HG03175 (cell line): ENCODE data around the gene PPP2R5E.
"Not testable (repeated sequence)": the region's sequence is repeated elsewhere in the genome, so short reads cannot be mapped to it uniquely, and the experiment has no call there.

Experiments
- ATAC-seq: cut with Tn5 transposase; IDR thresholded peaks from one replicate; pipeline ENCODE4 v1.9.1; 2021; ENCODE audit warnings: mild to moderate bottlenecking, moderate library complexity; ENCODE audit not compliant: unreplicated experiment

PPP2R5E gene

DNA sequence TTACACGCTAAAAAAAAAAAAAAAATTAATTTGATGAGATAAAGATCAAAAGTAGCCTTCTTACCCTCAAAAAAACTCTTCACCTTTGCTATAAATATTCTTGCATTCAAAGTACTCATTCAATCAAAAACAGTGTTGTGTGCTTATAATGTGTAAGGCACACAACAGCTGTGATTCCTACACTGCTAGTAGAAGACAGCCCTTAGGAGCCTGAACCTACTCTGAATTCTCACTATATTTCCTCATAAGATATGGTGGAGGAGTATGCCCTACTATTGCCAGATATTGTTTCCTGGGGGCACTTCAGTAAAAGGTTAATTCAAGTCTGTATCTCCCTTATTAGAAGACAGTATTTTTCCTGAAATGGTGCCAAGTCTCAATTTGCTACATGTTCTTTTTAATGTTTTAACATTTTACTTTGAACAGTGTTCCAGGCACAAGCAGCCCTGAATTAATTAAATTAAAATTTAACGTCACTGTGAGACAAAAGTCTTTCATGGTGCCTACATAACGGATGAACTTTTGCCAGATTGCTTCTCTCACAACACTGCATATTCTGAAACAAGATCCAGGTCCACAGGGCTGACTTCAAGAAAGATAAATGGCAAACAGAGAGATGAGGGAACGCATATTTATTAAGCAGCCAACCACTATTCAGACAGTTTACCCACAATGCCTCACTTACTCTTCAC is 19.3 kb downstream of the PPP2R5E start:
- no peak for ATAC-seq

DNA sequence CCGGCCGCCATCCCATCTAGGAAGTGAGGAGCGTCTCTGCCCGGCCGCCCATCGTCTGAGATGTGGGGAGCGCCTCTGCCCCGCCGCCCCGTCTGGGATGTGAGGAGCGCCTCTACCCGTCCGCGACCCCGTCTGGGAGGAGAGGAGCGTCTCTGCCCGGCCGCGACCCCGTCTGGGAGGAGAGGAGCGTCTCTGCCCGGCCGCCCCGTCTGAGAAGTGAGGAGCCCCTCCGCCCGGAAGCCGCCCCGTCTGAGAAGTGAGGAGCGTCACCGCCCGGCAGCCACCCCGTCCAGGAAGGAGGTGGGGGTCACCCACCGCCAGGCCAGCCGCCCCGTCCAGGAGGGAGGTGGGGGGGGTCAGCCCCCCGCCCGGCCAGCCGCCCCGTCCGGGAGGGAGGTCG is 20.7 kb downstream of the PPP2R5E start:
- not testable (repeated sequence) for ATAC-seq

DNA sequence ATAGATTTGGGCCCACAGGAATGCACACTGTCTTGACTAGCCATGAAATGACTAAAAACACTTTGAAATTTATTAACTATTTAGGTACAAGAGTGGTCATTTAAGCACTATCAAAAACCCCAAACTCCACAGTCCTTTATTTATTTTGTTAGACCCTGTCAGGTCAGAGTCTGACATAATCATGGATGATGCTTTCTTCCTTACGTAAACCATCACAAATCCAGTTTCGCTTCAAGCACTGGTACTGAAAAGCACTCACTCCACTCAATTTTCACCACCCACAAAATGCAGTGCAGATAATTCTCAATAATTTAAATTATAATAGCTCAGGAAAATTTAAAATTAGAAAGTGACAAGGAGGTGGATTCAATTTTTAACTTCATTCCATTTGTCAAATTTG is 25.8 kb downstream of the PPP2R5E start:
- ATAC-seq = no peak

DNA sequence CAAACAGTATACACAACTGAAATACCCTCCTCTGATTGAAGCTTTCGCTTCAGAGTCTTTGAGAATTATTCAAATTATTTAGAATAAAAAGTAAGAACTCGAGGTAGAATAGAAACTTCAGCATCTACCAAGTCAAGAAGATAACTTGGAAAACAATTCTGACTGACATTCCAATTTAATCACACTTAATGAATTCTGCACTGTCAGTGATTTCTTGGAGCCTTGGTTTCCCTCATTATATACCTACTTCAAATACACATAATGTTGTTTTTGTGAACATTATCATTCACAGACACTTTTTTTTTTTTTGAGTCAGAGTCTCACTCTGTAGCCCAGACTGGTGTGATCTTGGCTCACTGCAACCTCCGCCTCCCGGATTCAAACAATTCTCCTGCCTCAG is 27.9 kb downstream of the PPP2R5E start:
- ATAC-seq = no peak

DNA sequence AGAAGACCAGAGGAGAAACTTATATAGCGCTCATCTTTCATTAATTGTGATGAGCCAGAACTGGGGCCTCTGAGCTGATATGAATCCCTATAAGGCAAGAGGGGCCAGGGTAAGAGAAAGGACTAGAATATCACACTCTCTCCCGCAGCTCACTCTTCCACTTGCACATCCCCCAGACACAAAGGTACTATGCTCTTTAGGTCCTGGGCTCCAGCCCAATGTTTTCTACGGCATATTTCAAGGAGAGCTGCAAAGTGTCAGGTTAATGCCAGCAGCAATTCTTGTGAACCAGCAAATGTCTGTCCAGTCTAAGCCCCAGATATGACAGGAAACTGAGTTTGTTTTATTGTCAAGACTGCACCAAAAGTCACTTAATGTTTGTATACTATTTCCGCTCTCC is 29.4 kb downstream of the PPP2R5E start:
- no peak for ATAC-seq

DNA sequence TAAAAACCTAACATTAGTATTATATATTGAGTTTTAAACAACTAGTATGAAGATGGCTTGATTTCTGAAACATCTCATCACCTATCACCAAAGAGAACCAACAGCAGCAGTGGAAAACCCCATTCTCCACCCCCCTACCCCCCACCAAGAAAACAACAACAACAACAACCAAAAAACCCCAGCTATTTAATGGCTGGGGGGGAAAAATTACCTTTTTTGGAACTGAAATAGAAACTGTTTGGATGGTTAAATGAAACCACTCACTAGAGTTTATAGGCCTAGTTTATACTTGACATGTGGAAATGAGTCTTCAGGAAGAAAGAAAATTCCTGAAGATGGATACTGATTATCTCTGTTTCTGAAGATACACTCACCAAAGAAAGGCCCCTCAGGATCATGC is 30.3 kb downstream of the PPP2R5E start:
- ATAC-seq = no peak

DNA sequence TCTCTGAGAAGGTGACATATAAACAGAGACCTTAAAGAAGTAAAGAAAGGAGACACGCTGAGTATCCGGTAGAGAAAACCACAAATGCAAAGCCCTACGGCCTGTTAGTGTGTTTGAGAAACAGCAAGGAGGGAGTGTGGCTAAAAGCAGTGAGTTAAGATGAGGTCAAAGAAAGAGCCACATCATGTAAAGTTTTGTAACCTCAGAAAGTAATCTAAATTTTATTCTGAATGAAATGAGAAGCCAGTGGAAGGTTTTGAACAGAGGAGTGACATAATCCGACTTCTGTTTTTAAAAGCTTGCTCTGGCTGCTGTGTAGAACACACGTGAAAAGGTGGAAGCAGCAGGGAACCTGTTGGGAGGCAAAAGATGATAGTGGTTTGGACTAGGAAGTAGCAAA is 32.6 kb downstream of the PPP2R5E start:
- ATAC-seq = peak; percentile 94

DNA sequence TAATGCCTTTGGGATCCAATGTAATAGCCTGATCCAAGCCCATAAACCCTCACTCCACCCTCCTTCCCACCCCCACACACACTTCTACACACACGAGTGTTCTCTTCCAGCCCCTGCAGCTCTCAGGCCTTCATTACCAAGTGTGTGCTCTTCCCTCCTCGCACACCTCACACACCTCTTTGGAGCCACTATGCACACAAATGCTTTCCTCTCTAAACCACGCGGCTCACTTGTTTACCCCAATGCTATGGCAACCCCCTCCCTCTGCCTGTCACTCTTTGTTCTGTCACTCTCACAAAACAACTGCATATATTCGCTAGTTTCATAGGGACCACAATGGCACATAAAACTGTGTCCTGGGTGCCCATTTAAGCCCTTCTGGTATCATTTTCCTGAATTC is 35.1 kb downstream of the PPP2R5E start:
- ATAC-seq = no peak

DNA sequence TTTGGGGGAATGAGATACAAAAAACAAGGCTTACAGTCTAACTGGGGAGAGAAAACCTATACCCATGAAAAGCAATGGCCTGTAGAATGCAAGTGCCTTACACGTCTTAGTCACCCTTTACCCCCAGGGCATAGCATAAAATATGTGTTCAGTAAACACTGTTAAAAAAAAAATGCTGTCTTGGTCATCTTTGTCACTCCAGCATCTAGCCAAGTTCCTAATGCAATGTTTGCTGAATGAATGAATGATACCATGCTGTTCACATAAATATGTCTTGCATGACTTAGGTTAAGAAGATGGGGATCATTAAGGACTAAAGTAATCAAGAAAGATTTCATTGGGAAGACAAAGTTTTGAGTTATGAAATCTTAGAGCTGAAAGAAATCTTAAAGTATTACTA is 38.5 kb downstream of the PPP2R5E start:
- ATAC-seq = no peak

DNA sequence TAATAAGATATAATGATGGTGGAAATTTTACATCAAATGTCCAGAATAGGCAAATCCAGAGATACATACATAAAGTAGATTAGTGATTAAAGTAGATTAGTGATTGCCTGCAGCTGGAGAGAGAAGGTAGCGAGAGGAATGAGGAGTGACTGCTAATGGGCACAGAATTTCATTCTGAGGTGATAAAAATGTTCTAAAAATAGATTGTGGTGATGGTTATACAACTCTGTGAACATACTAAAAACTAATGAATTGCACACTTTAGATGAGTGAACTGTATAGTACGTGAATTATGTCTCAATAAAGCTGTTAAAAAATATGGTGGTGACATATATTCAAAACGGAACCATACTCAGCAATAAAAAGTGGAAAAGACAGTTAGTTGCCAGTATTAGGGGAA is 41.7 kb downstream of the PPP2R5E start:
- ATAC-seq = no peak

DNA sequence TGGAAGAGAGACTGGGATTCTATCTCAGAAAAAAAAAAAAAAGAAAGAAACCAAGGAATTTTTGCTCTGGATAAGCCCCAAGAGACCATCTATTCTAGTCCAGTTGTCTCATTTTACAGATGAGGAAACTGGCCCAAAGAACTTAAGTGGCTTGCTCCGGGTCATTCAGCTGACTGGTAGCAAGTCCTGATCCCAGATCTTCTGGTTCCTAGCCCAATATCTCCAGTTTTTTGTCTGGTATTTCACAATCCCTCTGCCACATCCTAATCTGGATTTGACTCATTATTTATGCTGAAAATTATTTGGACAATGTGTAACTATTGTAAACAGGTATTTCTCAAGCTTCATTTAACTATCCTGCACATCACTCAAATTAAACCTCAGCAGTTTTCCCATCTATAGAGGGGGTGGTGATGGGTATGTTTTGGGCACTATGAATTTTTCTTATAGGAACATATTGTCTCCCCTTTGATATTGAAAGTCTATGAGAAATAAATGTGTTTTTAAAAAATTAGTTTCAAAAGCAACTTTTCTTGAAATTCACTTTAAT is 43.4 kb downstream of the PPP2R5E start:
- ATAC-seq = no peak

DNA sequence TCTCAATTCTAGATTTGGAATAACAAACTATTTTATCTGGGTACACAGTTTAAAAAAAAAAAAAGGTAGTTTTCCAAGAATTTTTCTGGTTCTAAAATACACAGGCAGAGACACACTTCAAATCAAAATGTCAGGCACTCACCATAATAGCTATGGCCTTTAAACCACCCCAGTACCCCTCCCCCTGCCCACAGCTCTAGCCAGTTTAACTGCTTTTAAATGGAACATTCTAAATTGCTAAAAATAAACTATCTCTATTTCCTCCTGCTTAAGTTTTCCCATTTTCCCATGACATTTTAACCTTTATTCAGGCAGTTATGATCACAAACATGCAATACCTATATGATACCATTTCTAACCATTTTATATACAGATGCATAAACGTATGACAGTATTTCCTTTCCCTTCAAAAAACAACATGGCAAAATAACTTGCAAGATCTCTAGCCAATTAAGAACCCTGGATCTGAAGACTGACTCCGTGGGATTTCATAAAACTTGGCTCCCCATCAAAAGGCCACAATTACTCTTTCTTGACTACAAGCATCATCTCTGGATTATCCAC is 46.3 kb downstream of the PPP2R5E start:
- ATAC-seq = no peak

DNA sequence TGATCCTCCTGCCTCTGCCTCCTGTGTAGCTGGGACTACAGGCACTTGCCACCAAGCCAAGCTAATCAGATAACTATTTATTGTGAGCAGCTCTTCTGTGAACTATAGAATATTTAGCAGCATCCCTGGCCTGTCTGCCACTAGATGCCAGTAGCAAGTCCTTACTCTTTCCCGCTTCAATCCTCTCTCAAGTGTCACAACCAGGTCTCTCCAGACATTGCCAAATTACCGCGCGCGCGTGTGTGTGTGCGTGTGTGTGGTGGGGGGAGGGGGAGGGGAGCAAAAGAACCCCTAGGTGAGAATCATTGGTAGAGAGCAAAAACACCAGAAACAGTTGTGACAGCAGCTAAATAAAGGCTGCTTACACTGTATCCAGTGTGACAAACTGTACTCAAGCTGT is 49.9 kb downstream of the PPP2R5E start:
- ATAC-seq = no peak

DNA sequence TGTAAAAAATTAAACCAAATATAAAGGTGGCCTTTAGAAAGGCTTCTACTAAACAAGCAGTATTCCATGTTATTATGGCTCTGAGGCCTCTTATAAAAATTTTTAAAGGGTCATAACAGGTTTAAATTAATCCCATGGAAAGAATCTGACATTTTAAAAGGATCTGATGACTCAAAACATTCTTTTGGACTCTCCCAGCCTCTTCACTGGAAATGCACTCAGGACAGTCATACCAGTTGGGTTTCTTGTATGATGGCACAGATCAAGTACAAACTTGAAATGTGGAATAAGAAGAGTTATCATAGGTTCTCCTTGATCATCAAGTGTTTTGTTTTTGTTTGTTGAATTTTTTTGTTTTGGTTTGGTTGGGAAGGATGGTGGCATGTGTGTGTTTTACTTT is 50.8 kb downstream of the PPP2R5E start:
- no peak for ATAC-seq

DNA sequence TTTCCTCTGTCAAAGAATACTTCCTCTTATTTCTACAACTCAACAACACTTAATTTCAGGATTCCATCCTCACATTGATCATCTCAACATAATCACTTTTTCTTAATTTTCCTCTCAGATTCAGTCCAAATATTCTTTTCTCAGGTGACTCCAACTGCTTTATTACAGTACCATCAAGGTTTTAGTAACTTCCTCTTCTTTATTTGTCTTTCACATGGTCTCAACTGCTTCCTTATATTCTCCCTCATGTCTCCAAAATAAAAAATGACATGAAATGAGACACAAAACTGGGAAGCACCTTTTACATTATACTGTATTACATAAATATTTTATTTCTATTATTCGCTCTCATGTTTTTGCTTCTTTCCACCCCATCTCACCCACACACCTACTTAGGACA is 55.5 kb downstream of the PPP2R5E start:
- no peak for ATAC-seq

DNA sequence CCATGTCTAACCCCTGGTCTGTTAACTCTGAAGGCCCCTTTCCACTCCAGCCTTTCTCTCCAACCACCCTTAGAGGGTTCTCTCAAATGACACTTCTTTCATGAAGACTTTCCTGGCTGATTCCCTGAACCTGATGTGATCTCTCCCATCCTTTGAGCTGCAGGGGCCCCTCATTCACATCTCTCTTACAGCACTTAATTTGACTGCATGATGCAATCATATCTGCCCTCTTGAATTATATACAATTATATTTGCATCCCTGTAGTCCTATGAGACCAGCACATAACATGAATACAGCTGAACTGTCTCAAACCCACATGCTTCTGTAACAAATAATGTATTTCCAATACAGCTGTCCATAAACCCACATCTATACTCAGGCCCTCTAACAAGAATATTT is 56.4 kb downstream of the PPP2R5E start:
- no peak for ATAC-seq

DNA sequence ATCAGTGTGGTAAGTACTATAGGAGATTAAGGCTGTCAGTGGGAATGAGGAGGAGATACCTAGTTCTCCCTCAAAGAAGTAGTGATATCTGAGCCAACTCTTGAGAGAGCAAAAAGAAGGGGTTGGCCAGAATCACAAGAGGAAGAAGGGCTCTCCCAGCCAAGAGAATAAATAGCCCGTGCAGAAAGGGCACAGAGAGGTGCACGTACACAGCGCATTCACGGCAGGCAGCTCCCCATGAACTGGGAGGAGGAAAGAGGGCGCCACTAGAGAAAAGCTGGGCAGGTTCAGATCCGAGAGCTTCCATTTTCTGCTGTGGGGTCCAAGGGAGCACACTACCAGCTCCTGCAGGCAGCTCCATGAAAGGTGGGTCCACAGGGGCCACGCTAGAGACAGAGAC is 59.9 kb downstream of the PPP2R5E start:
- ATAC-seq = no peak

DNA sequence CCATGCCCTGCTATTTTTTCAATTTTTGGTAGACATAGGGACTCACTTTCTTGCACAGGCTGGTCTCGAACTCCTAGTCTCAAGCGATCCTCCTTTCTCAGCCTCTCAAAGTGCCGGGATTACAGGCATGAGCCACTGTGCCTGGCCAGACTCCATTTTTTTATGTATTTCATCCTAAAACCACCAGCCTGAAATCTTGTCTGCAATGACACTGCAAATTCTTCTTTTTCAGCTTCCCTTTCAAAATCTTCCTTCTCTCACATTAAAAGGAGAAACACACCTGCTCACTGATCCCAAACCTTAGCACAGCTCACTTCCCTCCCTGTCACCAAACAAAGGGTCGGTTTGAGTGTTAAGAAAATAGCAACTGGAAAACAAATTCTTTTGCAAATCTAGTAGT is 62.6 kb downstream of the PPP2R5E start:
- no peak for ATAC-seq

DNA sequence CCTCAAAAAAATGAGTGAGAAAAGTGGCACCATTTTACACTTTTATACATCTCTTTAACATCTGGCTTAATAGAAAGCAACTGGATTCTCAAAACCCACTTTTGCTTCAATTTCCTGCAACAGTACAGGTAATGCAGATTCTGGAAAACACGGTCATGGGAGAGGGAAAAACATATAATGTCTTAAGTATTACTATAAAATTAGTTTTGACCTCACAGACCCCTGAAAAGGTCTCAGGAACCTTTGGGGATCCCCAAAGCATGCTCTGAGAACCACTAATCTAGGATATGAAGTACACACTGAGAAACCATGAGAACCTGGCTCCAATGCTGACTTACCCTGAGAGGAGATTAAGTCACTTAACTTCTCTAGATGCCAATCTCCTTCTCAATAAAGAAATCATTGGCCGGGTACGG is 64.7 kb downstream of the PPP2R5E start:
- peak; percentile 41 for ATAC-seq

DNA sequence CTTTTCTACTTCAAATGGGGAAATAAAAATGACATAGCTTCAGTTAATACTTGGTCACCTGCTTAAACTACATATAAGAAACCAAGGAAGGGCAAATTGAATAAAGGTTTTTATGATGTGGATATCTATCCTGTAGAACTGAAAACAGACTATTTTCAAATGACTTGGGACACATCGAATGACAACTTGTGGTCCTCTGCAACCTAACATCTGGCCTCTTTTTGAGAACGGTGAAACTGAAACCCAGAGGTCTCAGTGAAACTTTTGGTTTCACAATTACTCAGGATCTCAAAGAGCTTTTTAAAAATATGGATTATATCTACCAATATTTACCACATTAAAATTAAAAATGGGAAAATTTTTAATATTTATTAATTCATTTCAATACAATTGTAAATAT is 65.2 kb downstream of the PPP2R5E start:
- peak; percentile 88 for ATAC-seq

DNA sequence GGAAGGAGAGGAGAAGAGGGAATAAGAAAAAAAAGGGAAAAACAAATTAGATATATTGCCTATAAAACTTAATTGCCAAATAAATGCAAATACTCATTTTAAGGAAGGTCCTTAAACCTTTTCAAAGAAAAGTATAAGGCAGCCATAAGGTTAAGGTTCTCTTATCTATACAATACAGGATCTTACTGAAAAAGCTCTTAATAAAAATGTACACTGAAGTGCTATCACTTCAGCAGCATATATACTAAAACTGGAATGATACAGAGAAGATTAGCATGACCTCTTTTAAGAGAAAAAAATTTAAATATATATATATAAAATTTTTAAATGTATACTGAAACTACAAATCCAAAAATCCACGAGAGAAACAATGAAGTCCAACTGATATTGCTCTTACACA is 65.6 kb downstream of the PPP2R5E start:
- ATAC-seq = no peak

DNA sequence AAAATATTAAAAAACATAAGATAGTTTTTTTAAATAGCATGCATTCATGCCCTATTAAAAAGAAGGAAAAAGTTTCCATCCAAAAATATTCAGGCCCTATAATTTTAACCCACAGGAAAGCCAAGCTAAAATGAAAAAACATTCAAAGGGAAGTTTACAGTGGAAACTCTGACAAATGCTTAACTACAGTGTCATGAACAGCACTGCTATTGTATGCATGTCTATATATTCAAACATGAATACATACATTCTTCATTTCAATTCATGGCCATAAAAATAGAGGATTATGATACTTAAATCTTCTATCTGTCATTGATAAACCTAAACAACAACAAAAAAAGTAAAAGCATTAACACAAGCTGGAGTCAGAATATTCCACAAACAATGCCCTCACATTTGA is 67.4 kb downstream of the PPP2R5E start:
- ATAC-seq = no peak

DNA sequence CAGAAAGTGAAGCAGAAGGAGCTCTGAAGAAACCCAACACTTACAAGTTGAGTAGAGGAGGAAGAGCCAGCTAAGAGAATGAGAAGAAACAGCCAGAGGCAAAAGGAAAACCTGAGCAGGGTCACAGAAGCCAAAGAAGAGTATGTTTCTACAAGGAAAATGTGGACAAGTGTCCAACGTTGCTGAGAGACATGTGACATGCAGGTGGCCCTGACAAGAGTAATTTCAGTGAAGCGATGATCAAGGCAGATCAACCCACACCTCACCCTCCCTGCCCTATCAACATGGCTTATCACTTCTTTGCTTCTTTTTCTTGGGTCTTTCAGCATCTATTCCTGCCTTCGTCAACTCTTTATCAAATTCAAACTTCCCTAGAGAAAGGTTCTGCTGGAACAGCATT is 68.3 kb downstream of the PPP2R5E start:
- ATAC-seq = no peak
